Mucosa of gallbladder (tissue), 1 donor: ENCODE results near the gene DSE. TPM values are rescaled to one million over a fixed set of nuclear protein-coding genes. Genes with fewer than 3 reads are reported as not detected.

Experiments used
- DNase-seq: peaks from one replicate; pipeline ENCODE4 v3.0.0-alpha.2; 2020; ENCODE audit warnings: low spot score
- total RNA-seq: library from RNA; stranded (reverse); gene quantifications from one replicate; pipeline ENCODE4 v1.2.1, GENCODE V29; 2021
- donor health status: DM: no; HTN: no; CAD: no.

The DSE gene
- total RNA-seq, 1 donor from 2014 or later = 24.9 TPM

DNA sequence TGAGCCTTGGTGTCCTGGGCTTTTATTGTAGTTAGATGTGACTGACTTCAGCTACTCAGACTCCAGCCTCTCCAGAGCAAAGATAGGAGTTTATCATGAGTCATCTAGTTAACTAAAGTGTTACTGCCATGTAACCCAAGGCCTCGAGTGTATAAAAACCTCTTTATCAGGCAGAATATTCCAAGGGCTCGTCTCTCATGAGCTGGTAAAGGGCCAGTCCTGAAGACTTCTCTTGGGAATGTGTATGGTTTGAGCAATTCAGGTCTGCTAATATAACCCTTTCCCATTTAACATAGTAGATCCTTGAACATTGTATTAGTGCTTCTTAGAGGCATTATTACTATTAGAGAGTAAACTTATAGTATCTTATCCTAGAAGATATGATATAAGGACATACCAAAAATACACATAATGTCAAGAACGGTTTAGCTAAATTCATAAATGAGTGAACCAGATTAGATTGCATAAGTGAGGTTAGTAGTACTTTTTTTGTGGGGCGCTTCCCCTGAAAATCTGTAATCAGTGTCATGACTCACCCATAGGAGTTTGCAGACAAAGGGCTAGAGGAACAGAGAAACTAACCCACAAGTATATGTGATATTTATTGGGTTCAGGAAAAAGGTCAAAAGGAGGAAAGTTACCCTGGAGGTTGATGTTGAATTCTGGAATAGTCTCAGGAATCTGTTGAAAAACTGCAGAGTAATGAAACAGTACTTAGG lies 16.0 kb downstream of the DSE start:
- no peak for DNase-seq

DNA sequence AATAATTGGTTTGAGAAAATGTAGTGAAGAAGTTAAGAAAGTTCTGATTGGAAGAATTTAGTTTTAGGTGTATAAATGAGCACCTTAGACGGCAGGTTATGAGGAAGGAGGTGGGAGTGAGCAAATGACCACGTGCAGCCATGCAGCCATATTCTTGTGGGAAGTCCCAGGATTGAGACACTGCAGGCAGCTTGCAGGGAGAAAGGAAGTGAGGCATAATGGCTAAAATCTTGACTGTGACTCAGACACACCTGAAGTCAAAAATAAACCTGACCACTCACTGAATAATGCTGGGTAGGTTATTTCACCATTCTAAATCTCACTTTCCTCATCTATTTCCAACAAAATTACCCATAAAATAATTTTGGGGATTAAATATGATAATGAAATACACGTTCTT lies 16.6 kb downstream of the DSE start:
- no peak for DNase-seq

DNA sequence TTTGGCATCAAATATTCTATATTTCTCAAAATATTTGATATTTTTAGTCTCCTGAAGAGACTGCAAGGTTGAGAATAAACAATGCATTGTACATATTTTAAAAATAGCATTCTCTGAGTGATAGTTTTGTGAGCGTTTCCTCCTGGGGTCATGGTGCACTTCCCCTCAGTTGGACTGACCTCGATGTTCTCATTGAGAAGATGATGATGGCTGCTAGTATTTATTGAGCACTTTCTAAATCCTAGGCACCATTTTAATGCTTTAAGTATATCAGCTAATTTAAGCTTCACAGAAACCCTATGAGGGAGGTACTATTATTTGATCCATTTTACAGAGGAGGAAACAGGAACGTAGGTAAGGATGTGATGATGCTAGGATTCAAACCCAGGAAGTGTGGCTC lies 18.2 kb downstream of the DSE start:
- DNase-seq = no peak

DNA sequence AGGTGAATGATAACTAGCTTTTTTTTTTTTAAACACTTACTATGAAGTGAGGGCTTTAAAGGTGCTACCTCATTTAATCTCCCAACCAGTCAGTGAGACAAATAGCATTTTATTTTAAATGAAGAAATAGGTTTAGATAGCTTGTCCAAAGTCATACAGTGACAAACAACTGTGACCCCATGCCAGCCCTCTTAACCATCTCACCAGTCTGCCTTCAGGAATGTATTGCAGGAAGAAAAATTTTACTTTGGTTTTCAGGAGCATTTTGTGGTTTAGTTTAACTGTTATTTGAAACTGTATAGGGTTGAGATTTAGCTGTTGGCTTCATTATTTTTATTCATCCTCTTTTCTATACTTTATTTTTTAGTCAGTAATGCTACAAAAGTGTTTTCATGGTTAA lies 18.6 kb downstream of the DSE start:
- no peak for DNase-seq

DNA sequence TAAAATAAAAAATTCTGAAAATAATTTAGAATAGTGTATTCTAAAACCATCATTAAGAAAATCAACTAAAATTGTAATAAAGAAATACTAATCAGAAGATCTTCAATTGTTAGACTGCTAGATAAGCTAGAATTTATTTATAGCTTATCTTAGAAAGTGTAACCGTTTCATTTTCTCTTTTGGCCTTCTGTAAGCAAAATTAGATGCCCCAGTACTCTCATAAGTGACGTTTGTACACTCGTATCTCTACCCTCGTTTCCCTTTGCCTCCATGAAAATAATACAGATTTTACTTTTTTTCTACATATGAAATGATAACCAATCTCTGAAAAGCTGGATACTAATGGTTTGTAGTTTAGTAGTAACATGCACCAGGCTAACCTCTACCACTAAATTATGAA lies 19.8 kb downstream of the DSE start:
- DNase-seq = no peak

DNA sequence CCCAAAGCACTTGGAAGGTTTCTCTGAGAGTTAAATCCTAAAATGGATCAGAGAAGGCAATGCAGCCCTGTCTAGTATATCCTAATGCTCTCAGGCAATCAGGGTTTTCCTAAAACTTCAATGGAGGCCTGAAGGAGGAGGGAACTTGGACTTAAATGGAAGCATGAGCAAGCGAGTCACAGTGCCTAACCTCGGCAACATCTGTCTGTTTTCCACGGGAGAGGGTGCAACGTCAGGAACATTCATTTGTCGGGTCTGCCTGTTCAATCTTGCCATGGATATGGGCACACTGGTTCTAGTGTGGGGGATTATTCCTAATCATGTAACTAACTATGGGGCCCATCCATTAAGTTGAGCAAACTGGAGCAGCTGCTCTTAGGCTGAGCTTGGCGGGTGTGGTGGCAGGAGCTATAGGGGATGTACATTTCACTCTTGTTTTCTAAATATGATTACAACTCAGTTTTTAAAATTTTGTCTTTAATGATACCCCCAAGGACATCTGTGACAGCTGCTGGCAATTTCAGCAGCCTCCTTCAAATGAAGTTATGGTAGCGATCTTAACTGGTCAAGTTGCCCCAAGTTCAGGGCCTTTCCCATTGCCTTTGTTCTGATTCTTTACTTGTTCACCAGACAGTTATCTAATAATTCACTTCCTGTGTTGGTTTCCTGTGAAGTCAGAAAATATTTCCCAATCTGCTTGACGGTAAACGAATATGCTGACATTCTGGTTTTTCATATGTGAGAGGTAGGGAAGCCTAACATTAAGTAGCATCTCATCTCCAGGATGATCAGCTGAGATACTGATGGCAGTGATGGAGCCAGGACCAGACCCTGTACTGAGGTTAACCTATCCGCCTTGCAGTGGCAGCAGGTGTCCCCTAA lies 21.6 kb downstream of the DSE start:
- no peak for DNase-seq

DNA sequence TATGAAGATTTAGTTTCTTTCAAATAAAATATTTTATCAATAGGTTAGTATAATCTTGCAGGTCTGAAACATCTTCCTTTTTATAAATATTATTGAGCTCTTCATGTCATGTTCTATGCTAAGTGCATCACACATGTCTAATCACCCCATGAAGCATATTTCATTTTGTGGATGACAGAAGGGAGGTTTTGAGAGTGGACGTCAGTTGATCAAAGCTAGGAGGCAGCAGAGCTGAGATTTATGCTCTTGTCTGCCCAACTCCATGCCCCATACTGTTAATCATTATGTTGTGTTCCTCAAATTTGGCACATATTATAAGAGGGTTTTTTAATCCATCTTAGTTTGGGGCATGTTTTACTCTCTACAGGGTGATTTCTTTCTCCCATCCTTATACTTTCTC lies 22.7 kb downstream of the DSE start:
- DNase-seq = no peak

DNA sequence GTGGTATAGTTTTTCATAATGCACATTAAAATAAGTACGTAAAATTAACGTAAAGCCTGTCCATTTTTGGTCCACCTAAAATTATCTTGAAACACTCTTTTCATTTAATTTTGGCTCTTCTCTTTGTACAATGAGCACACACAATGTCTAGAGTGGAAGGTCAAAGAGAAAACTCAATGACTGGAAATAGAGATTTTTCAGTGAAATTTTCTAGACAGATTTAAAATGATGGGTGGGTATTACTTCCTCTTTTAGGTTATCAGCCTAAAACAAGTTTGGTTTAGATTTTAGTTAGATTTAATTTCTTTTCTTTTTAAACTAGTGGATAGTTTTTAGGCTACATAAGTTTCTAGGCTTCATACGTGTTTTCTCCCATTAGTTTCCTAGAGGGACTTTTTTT lies 24.9 kb downstream of the DSE start:
- no peak for DNase-seq

DNA sequence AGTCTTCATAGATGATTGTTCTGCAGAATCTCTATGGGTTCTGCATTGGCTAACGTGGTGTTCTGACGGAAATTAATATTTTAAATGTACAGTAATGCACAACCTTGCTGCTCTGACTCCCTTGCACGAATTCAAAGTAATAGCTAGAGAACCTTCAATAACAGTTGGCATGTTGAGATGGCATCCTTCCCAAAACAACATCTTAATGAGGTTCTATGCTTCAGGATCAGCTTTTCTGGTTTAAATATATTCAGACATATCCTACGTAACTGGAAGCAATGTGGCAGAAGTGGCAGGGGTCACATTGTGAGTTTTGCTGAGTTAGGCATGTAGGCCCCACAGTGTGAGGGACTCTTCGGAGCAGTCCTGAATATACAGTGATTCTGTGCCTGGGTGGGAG lies 25.7 kb downstream of the DSE start:
- DNase-seq = no peak

DNA sequence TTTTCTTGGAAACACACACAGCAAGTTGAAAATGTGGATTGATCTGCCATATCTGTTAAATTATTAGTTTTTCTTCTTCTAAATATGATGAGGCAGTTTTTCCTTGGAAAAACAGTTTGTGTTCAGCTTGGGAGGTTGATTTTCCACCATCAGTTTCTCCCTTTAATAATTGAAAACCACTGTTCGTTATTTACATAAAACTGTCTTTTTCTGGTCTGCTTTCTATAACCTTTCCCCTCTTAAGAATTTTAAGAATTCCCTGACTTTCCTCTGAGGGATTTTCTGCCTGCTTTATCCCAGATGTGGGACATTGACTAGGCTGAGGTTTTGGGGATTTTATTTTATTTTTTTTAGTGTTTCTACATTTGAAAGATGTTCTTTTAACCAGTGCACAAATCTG lies 27.2 kb downstream of the DSE start:
- no peak for DNase-seq

DNA sequence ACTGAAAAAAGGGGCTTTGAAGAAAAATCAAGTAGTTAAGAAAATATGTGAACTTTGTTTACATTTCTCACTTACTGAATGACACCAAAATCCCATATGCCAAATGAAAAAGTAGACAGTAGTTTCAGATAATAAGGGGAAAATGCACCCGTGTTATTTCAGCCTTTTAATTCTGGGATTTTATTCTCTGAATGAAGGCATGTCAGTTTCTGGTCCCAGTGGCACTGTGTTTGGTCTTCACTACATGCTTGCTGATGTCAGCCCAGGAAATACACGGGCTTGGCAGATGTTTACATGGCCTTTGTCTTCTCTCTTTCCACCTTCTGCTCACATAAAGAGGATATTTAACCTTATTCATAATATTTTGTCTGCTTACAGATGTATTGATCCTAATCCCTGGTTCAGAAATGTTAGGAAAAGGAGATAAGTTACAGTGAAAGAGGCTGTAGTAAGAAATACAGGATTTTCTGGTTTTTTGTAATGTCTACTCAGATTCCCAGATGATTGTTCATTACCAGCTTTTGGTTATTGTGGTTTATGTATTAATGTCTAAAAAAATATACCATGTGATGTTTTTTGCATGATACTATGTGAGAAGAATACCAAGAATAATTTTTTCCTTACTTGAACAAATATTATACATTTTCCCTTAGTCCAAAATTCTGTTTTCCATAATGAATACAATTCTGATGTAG lies 27.7 kb downstream of the DSE start:
- DNase-seq = no peak

DNA sequence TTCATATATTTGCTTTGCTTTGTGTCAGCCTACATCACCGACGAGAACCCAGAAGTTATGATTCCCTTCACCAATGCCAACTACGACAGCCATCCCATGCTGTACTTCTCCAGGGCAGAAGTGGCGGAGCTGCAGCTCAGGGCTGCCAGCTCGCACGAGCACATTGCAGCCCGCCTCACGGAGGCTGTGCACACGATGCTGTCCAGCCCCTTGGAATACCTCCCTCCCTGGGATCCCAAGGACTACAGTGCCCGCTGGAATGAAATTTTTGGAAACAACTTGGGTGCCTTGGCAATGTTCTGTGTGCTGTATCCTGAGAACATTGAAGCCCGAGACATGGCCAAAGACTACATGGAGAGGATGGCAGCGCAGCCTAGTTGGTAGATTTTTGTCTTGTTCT lies 28.5 kb downstream of the DSE start:
- DNase-seq = no peak

DNA sequence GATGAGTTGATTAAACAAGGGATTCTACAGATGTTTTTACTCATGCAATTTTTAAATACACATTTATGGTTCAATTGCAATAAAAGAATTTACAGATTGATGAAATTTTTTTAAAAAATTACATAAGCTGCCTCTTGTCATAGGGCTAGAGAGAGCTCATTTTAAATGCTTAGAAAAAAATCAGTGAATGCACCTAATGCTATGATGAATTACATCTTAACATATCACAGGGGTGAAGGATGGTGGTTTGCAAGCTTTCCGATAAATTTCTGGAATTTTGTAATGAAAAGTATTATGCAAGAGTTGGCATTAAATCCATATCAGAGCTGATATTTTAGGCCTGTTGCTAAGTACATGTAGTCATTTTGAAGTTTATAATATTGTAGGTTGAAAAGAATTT lies 29.6 kb downstream of the DSE start:
- DNase-seq = no peak

DNA sequence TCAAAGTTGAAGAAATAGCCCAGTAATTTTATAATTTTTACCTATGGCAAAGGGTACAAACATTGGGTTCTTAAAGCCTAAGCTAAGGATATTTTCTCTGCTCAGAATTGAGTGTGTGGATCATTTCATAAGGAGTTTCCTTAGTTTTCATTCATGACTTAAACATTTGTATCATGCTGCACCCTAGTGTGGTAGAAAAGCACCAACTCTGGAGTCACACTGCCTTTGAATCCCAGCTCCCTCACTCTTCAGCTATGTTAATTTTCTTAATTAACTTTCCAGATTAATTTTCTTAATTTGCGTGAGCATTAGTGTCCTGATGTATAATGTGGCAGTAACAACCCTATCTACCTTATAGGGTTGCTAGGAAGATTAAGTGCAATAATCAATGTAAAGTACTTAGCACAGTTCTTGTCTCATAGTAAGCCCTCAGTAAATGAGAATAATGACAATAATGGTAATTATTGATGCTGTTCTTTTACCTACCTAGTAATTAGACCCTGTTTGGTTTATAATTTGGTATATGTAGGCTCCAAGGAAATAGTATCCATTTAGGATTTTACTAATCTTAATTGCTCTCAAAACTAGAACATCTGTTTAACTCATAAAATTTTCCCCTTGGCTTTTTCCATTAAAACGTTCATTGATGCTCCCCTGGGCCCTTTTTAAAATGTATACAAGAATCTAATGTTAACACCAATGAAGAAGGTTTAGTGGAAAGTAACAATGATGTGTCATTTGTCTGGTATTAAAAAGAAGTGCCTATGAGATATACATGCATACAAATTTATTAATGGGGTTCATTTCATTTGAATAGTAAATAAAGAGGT lies 31.6 kb downstream of the DSE start:
- no peak for DNase-seq

DNA sequence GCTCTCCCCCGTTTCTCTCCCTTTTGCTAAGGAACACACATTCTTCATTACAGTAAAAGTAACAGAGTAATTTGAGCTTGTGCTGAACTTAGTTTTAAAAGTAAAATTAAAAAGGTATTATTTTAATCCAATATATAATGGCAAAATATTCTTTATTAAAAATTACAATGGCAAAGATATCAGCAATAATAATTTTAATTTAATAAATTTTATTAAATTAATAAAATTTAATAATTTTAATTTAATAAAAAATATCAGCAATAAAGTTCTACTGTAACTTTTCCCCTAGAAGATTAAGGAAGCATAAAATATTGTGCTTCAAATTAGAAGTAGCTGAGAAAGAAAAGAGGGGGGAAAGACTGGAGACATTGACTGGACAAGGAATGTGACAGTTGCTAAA lies 32.5 kb downstream of the DSE start:
- DNase-seq = no peak

DNA sequence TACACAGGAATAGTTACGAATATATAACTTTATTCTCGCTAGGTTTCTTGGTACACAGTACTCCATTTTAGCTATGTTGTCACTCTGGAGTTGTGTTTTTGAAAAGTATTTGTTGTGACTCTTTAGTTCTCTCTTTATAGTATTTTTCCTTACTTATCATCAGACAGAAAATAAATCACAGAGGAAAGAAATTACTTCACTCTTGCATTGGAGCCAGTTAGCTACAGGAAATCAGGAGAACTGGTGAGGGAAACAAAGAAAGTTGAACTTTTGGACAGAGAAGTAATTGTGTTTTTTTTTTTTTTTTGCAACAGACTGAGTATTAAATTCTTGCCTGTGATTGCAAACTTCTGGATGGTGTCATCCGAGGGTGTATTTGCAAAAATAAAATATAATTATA lies 33.9 kb downstream of the DSE start:
- no peak for DNase-seq

DNA sequence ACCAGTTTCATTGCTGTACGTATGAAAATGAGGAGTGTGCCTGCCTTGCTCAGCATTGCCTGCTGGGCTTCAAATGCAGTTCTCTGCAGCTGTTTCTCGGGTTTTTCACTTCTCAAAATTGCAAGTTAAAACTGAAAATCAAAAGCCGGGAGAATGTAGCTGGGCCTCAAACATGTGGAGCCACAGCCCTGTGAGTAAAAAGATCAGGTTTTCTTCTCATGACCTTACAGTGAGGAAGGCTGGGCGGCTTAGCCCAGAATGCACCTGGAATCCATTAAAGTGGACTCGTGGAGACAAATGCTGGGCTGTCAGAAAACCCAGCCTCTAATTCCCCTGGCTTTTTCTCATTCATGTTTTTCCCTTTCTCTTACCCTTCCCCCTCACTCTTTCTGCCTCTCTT lies 34.4 kb downstream of the DSE start:
- DNase-seq = no peak

DNA sequence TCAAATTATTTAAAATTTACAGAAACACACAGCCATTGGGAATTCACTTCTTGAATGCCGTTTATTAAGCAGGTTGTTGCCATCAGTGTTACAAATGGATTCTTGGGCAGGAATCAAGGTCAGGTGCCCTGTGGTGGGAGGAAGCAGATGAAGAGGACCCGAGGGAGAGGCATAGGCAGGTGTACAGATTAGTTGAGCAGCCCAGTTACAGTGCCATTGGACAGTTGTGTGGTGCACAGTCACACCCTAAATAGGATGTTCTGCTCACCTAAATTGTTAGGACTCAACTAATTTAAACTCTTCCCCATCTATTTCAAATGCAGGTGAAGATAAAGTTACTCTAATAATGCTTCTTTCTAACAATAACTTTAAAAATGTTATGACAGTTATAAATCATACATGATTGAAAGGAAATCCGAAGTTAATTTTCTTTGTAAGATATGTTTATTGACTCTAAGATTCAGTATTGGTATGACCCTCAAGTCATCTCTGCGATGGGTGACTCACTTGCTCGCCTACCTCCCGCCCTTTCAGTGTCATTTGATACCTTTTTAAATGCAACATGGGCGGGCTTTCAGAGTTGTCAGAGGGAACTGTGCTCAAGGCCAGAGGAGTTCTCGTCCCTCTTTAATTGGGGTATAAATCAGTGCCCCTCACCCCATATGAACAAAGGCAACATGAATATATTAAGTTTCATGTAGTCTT lies 35.1 kb downstream of the DSE start:
- no peak for DNase-seq

DNA sequence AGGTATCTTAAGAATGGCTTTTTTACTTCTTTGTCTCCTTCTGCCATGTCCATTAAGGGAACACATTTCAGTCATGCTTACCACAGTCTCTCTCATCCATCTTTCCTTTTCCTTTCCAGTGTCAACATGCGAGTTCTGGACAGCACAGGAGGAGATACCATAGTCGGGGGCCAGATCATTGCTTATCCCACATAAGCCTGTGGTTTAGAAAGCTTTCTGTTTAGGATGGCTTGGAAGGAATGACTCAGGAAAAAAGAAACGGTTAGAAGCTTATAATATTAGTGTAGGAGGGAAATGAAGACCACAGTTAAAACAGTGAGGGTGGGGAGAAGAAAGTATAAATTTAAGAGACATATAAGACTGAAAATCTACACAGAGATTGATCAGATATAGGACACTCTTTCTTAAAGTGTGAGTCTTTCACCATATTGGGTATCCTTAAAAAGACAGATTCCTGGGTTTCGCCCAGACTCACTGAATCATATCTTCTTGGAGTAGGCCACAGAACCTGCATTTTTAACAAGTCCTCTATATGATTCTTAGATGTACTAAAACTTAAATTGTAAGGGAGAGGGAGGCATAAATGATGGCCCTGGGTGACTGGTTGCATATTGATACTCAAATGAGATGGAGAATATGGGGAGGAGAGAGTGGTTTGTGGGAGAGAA lies 36.1 kb downstream of the DSE start:
- DNase-seq = no peak

DNA sequence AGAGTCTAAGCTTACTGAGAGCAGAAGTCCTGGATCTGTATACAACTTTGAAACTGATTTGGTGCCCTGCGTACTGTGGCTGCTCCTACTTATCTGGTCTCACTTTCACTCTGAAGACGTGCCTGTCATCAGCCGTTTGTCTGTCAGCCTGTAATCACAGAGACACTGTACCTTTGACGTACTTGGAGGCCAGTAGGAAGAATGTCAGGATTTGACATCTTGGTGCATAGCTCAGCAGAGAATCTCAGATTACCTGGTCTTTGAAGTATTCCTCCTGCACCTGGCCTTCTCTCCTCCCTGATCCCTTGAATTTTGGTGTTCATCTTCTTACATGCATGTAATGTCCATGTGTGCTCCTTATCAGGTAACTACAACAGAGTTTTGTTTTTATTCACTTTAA lies 37.7 kb downstream of the DSE start:
- no peak for DNase-seq

DNA sequence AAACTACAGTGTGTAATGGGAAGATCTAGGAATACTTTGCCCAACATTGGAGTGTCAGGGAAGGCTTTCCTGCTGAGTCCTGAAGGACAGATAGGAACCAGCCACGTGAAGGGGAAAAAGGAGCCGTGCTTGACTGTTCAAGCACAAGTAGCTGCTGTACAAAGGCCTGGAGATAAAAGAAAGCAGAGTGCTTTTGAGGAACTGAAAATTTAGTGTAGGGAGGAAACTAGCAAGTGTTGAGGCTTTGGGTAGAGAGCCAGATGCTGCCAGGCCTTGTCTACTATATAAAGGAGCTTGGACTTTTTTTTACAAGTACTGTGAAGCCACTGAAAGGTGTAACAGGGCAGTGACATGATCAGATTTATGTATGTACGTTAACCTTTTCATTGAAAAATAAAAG lies 39.0 kb downstream of the DSE start:
- no peak for DNase-seq
